Keratinocyte (primary cell): ENCODE results near the gene FGF2. TPM values are rescaled to one million over a fixed set of nuclear protein-coding genes. Genes with fewer than 3 reads are reported as not detected.

Experiments
- DNase-seq: peaks from one replicate; pipeline ENCODE4 v3.0.0-alpha.2; 2011; ENCODE audit warnings: low read depth, missing footprints, low spot score
- FAIRE-seq: peaks from 2 replicates; lab custom pipeline; 2011; peaks lifted over from hg19 to GRCh38; lab: Jason Lieb, UNC
- H2AFZ ChIP-seq: 2 replicates; pipeline ENCODE4 v1.6.0; 2012; ENCODE audit warnings: low read length, control low read depth, inconsistent platforms; ENCODE audit not compliant: control insufficient read depth
- H3K27ac ChIP-seq: 2 replicates; pipeline ENCODE4 v1.5.1; 2011; ENCODE audit warnings: low read length; ENCODE audit not compliant: control insufficient read depth, insufficient read depth
- H3K27me3 ChIP-seq: 3 replicates; pipeline ENCODE4 v1.6.0; 2011; ENCODE audit warnings: low read length; ENCODE audit not compliant: control insufficient read depth, insufficient read depth; ENCODE audit errors: extremely low read depth
- H3K36me3 ChIP-seq, 2 experiments: 2 replicates in 1 of 2; 3 replicates in 1 of 2; pipeline ENCODE4 v1.5.1; 2011; ENCODE audit warnings: low read length in 2 of 2, mild to moderate bottlenecking in 1 of 2; ENCODE audit not compliant: control insufficient read depth in 2 of 2, insufficient read depth in 2 of 2; ENCODE audit errors: extremely low read depth in 1 of 2
- H3K4me1 ChIP-seq: 3 replicates; pipeline ENCODE4 v1.5.1; 2011; ENCODE audit warnings: low read length; ENCODE audit not compliant: control insufficient read depth, insufficient read depth; ENCODE audit errors: extremely low read depth
- H3K4me2 ChIP-seq: 3 replicates; pipeline ENCODE4 v1.6.0; 2011; ENCODE audit warnings: low read depth, low read length; ENCODE audit not compliant: control insufficient read depth, insufficient read depth; ENCODE audit errors: extremely low read depth
- H3K4me3 ChIP-seq, 3 experiments: fragments of 200-600 bp in 1 of 3; sonication (generic) in 1 of 3; 2 replicates in 2 of 3; 3 replicates in 1 of 3; pipeline ENCODE4 v1.5.1; 2011 to 2016; ENCODE audit warnings: low read length in 3 of 3, mild to moderate bottlenecking in 3 of 3, control low read depth in 2 of 3, inconsistent platforms in 1 of 3, low read depth in 1 of 3, mixed read lengths in 1 of 3, mixed run types in 1 of 3, moderate library complexity in 1 of 3; ENCODE audit not compliant: control insufficient read depth in 2 of 3, insufficient read depth in 2 of 3; ENCODE audit errors: extremely low read depth in 1 of 3
- H3K79me2 ChIP-seq: 2 replicates; pipeline ENCODE4 v1.6.0; 2012; ENCODE audit warnings: low read length; ENCODE audit not compliant: control insufficient read depth, insufficient read depth
- H3K9ac ChIP-seq: 3 replicates; pipeline ENCODE4 v1.6.0; 2011; ENCODE audit warnings: low read length; ENCODE audit not compliant: control insufficient read depth, insufficient read depth; ENCODE audit errors: extremely low read depth
- H3K9me1 ChIP-seq: 3 replicates; pipeline ENCODE4 v1.6.0; 2011; ENCODE audit warnings: low read length; ENCODE audit not compliant: control insufficient read depth, insufficient read depth; ENCODE audit errors: extremely low read depth
- H3K9me3 ChIP-seq: 2 replicates; pipeline ENCODE4 v1.5.1; 2012; ENCODE audit warnings: low read depth, low read length; ENCODE audit not compliant: control insufficient read depth
- H4K20me1 ChIP-seq: 3 replicates; pipeline ENCODE4 v1.6.0; 2011; ENCODE audit warnings: low read length; ENCODE audit not compliant: control insufficient read depth, insufficient read depth; ENCODE audit errors: extremely low read depth
- EZH2 ChIP-seq: IDR thresholded peaks from one replicate; pipeline ENCODE4 v1.6.1; 2012; ENCODE audit warnings: inconsistent platforms, mild to moderate bottlenecking, low read length, moderate library complexity
- dilution Hi-C: fragments of 300-500 bp; cut with MboI; formaldehyde crosslinking; loops from one replicate; pipeline ENCODE4 v1.7.0; 2020; ENCODE audit warnings: low sequenced_read_pairs; ENCODE audit not compliant: extremely low pct_ligation_motif_present
- polyA plus RNA-seq, 5 experiments: library from polyadenylated mRNA; depleted of rRNA in 3 of 5; stranded (reverse) in 3 of 5; stranded (forward) in 1 of 5; unstranded in 1 of 5; fragments of >200 nt; gene quantifications; 1 replicate in 1 of 5; 2 replicates in 3 of 5; 3 replicates in 1 of 5; pipeline versions ENCODE4 v1.2.1 to v1.2.3, GENCODE V29; 2011 to 2012; ENCODE audit warnings: missing spikeins in 2 of 5, low read depth in 1 of 5, low replicate concordance in 1 of 5
- TF ChIP-seq, protein P1 (sequence below), 3 experiments: IDR thresholded peaks in 1 of 3; conservative IDR thresholded peaks in 1 of 3; optimal IDR thresholded peaks in 1 of 3; 2 replicates in 2 of 3; 3 replicates in 1 of 3; pipeline versions ENCODE3 to v1.5.1; 2011; ENCODE audit warnings: low read length in 3 of 3, mild to moderate bottlenecking in 3 of 3, moderate library complexity in 2 of 3, control low read depth in 1 of 3, inconsistent platforms in 1 of 3; ENCODE audit not compliant: insufficient read depth in 2 of 3; ENCODE audit errors: extremely low read depth in 1 of 3

Gene FGF2
- polyA plus RNA-seq, 1 donor (not counting 4 experiments of a cell fraction or from before 2014, with no cell fraction given), result 1.7 TPM

DNA sequence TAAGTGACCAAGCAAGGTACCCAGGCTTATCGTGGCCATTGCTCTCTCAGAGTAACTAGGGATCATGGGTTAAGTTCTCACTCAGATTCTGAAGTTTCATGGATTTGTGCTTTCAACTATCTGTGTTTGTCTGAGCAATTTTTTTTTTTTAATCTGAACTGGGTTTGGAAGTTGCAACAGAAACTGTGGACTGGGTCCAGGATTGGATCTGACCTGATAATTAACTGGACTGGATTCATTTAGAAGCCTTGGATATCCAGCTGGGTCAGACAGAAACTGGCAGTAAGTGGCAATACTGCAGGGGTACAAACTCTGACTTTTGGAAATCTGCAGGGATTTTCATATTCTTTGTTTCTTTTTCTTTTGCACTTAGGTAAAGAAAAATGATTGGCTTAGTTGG lies 38.7 kb upstream of the FGF2 start:
- Histone ChIP-seq H3K9ac (no peak overlapping the region), H3K36me3 (no peaks in the 10 kb centered on the region), H2AFZ (no peak overlapping the region), H3K4me1 (peaks cover 34% of the 10 kb centered on the region), H3K4me2 (no peak overlapping the region), H3K27ac (no peak overlapping the region), H3K4me3 (no peak overlapping the region), H3K9me3 (peaks cover 3% of the 10 kb centered on the region), H3K79me2 (no peaks in the 10 kb centered on the region), H3K27me3 (no peaks in the 10 kb centered on the region), H4K20me1 (no peaks in the 10 kb centered on the region), H3K9me1 (no peaks in the 10 kb centered on the region)
- no peak for FAIRE-seq
- TF ChIP-seq, protein P1, sequence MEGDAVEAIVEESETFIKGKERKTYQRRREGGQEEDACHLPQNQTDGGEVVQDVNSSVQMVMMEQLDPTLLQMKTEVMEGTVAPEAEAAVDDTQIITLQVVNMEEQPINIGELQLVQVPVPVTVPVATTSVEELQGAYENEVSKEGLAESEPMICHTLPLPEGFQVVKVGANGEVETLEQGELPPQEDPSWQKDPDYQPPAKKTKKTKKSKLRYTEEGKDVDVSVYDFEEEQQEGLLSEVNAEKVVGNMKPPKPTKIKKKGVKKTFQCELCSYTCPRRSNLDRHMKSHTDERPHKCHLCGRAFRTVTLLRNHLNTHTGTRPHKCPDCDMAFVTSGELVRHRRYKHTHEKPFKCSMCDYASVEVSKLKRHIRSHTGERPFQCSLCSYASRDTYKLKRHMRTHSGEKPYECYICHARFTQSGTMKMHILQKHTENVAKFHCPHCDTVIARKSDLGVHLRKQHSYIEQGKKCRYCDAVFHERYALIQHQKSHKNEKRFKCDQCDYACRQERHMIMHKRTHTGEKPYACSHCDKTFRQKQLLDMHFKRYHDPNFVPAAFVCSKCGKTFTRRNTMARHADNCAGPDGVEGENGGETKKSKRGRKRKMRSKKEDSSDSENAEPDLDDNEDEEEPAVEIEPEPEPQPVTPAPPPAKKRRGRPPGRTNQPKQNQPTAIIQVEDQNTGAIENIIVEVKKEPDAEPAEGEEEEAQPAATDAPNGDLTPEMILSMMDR (optimal IDR thresholded peaks at IDR 0.05 in 1 of 3, IDR thresholded peaks at IDR 0.05 in 1 of 3, conservative IDR thresholded peaks at IDR 0.05 in 1 of 3; ENCODE audit: extremely low read depth in 1 of 3, insufficient read depth in 2 of 3, low read length in 3 of 3), result no peak
- TF ChIP-seq EZH2, result no peak
- no peak for DNase-seq
- dilution Hi-C loops, result no loop called here

DNA sequence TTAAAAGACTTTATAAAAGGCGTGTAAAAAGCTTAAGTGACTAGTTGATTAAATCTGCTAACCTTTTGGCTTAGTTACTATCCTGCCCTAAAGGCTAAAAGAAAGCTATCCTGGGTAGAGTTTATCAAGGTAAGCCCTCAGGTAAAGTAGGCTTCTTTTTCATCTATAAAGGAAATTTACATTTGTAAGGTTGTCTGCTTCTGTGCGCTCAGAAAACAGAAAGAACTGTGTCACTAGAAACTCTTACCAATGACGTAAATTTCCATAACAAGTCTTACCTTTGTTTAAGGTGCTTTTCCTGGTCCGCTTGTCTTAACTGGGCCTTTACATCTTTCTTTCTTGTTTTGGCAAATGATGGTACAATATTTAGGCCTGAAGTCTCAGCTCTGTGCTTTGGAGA lies 37.7 kb upstream of the FGF2 start:
- DNase-seq (no peak), FAIRE-seq (peak; percentile 59)
- peaks cover 24% of the 10 kb centered on the region for H3K4me1 ChIP-seq
- no peaks in the 10 kb centered on the region for H3K9me1 ChIP-seq
- H3K9me3 ChIP-seq, result peaks cover 3% of the 10 kb centered on the region
- H2AFZ ChIP-seq, result no peak overlapping the region
- H3K27ac ChIP-seq, result no peak overlapping the region
- no peaks in the 10 kb centered on the region for H4K20me1 ChIP-seq
- dilution Hi-C loops, result no loop called here
- TF ChIP-seq EZH2, result no peak
- TF ChIP-seq, protein P1 (optimal IDR thresholded peaks at IDR 0.05 in 1 of 3, IDR thresholded peaks at IDR 0.05 in 1 of 3, conservative IDR thresholded peaks at IDR 0.05 in 1 of 3; ENCODE audit: extremely low read depth in 1 of 3, insufficient read depth in 2 of 3, low read length in 3 of 3), result no peak
- no peaks in the 10 kb centered on the region for H3K79me2 ChIP-seq
- no peak overlapping the region for H3K4me3 ChIP-seq
- H3K27me3 ChIP-seq, result no peaks in the 10 kb centered on the region
- no peaks in the 10 kb centered on the region for H3K36me3 ChIP-seq
- no peak overlapping the region for H3K4me2 ChIP-seq
- no peak overlapping the region for H3K9ac ChIP-seq
